ENCODE results near the gene TAF8. TPM values are rescaled to one million over a fixed set of nuclear protein-coding genes. Genes with fewer than 3 reads are reported as not detected.

The TAF8 gene
- total RNA-seq, 2 experiments from 2014 or later = 57.7 to 58.7 TPM

DNA sequence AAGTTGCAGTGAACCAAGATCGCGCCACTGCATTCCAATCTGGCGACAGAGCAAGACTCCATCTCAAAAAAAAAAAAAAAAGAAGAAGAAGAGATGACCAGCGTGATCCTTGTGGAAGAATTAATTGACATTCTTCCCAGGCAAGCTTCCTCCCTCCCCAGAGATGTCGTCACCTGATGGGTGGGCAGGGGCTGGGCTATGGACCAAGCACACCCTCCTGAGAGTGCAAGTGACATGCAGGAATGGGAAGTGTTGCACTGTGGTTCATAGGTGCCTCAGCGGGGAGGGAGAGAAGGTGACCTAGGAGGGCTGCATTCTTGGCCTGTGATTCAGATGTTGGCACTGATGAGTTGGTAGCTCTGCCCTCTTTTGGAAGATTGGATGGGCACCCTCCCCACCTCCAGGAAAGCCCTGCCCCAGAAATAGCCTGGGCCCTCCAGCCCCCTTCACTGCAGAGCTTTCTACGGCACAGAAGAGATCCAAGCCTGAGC lies 37.8 kb downstream of the TAF8 start:
- H3K4me1 Mint-ChIP-seq (ENCODE audit: low read depth) = no peaks in the 10 kb centered on the region
- no peaks in the 10 kb centered on the region for H3K27me3 Mint-ChIP-seq
- intact Hi-C loops (cut with micrococcal nuclease) = no loop called here
- no peak for DNase-seq
- CTCF ChIA-PET = interaction anchor here (8.8 kb wide), 1 partner anchor 16 kb away, joined by 72 read pairs; no protein-coding TSS in a partner anchor
- POLR2A ChIA-PET = interaction anchor here (0.6 to 1.6 kb wide), 2 partner anchors 10 to 111 kb away, joined by 3 to 4 read pairs; no protein-coding TSS in a partner anchor
- H3K4me3 Mint-ChIP-seq = no peak overlapping the region
- no peaks in the 10 kb centered on the region for H3K36me3 Mint-ChIP-seq
- no peak overlapping the region for H3K27ac Mint-ChIP-seq
- no peaks in the 10 kb centered on the region for H3K9me3 Mint-ChIP-seq

- Mint-ChIP-seq H3K4me3 (no peak overlapping the region), H3K27ac (no peak overlapping the region), H3K27me3 (no peaks in the 10 kb centered on the region), H3K36me3 (no peaks in the 10 kb centered on the region), H3K4me1 (ENCODE audit: low read depth) (no peaks in the 10 kb centered on the region), H3K9me3 (no peaks in the 10 kb centered on the region)
- intact Hi-C loops (cut with micrococcal nuclease) = no loop called here
- DNase-seq = no peak
- POLR2A ChIA-PET = no interaction called here
- CTCF ChIA-PET = interaction anchor here (8.8 kb wide), 1 partner anchor 13 kb away, joined by 72 read pairs; no protein-coding TSS in a partner anchor
Measured at GRCh38 chr6:42090819-42091717, 40.7 kb downstream of the TAF8 start.

GRCh38 chr6:42091718-42092023 lies 41.3 kb downstream of the TAF8 start:
- POLR2A ChIA-PET = no interaction called here

GRCh38 chr6:42093582-42094329 lies 43.4 kb downstream of the TAF8 start:
- POLR2A ChIA-PET = no interaction called here
- Mint-ChIP-seq H3K4me3 (no peak overlapping the region), H3K27me3 (no peaks in the 10 kb centered on the region), H3K9me3 (no peaks in the 10 kb centered on the region), H3K27ac (peak overlapping the region; percentile 33), H3K4me1 (ENCODE audit: low read depth) (peaks cover 14% of the 10 kb centered on the region), H3K36me3 (no peaks in the 10 kb centered on the region)
- no peak for DNase-seq
- intact Hi-C loops (cut with micrococcal nuclease) = no loop called here
- CTCF ChIA-PET = interaction anchor here (8.8 kb wide), 1 partner anchor 10 kb away, joined by 72 read pairs; no protein-coding TSS in a partner anchor

More at GRCh38 chr6:42091718-42092023, 41.3 kb downstream of the TAF8 start:
- Mint-ChIP-seq H3K4me1 (ENCODE audit: low read depth) (no peaks in the 10 kb centered on the region), H3K36me3 (no peaks in the 10 kb centered on the region), H3K27me3 (no peaks in the 10 kb centered on the region), H3K9me3 (no peaks in the 10 kb centered on the region), H3K4me3 (no peak overlapping the region), H3K27ac (no peak overlapping the region)
- intact Hi-C loops (cut with micrococcal nuclease) = no loop called here
- DNase-seq = no peak
- CTCF ChIA-PET = interaction anchor here (8.8 kb wide), 1 partner anchor 12 kb away, joined by 72 read pairs; no protein-coding TSS in a partner anchor

DNA sequence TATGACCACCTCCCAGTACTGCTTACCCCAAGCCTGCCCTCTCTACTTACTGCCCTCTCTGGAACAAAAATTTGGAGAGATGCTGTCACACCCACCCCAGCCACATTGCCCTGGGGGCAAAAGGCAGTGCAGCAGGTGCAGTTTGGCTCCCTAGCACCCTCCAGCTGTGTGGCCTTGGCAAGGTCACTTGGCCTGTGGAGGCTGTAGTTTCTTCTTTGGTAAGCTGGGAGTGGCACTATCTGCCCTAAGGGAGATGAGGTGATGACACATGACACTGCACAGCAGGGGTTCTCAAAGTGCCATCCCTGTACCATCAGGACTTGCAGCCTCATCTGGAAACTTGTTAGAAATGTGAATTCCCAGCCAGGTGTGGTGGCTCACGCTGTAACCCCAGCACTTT lies 44.8 kb downstream of the TAF8 start:
- Mint-ChIP-seq H3K9me3 (no peaks in the 10 kb centered on the region), H3K36me3 (no peaks in the 10 kb centered on the region)

GRCh38 chr6:42095776-42096541 lies 45.6 kb downstream of the TAF8 start:
- peaks cover 34% of the 10 kb centered on the region for H3K4me1 Mint-ChIP-seq (ENCODE audit: low read depth)
- POLR2A ChIA-PET = interaction anchor here (0.8 kb wide), 1 partner anchor 9 kb away, joined by 3 read pairs; no protein-coding TSS in a partner anchor

More for the DNA sequence above, 44.8 kb downstream of the TAF8 start:
- Mint-ChIP-seq H3K27me3 (no peaks in the 10 kb centered on the region), H3K27ac (no peak overlapping the region), H3K4me1 (ENCODE audit: low read depth) (peaks cover 28% of the 10 kb centered on the region), H3K4me3 (no peak overlapping the region)
- CTCF ChIA-PET = interaction anchor here (1.3 to 8.8 kb wide), 3 partner anchors 9 to 73 kb away, joined by 6 to 72 read pairs (median 13); no protein-coding TSS in a partner anchor
- DNase-seq = no peak
- POLR2A ChIA-PET = no interaction called here
- intact Hi-C loops (cut with micrococcal nuclease) = no loop called here

DNA sequence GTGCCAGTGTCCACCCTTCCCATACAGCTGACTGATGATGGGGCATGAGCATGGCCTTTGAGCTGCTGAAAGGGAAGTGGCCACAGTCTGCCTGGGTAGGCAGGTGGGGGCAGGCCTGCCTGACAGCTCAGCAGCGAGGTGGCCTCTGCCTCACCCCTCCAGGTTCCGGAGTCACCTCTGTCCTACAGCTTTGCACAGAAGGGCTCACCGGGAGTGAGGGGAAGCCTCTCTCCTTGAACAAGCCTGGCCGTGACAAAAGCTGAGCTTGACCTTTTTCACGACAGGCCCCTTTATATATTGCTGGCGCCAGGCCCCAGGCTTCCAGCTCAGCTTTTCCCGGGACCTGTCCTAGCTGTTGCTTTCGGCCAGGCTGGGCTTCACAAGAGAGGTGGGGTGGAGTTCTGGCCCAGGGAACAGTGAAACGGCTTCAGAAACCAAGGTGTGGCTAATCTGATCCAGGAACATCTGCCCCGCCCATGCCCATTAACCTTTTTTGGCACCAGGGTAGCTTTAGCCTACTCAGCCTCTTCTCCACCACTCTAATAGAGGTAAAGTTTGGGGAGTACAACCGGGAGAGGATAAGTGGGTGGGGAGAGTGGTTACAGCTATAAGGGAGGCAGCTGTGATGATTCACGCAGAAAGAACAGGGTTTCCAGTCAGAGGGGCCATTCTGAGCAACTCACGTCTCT lies 49.2 kb downstream of the TAF8 start:
- Mint-ChIP-seq H3K27me3 (no peaks in the 10 kb centered on the region), H3K36me3 (no peaks in the 10 kb centered on the region), H3K4me3 (peak overlapping the region; percentile 53), H3K4me1 (ENCODE audit: low read depth) (peaks cover 55% of the 10 kb centered on the region), H3K9me3 (no peaks in the 10 kb centered on the region), H3K27ac (peak overlapping the region; percentile 98)
- CTCF ChIA-PET = interaction anchor here (1.0 to 2.0 kb wide), 6 partner anchors 23 to 464 kb away, joined by 3 to 7 read pairs (median 3); partner anchors contain the start of genes TOMM6 and UBR2
- peak; percentile 70 for DNase-seq
- POLR2A ChIA-PET = interaction anchor here (0.8 kb wide), 1 partner anchor 103 kb away, joined by 3 read pairs; no protein-coding TSS in a partner anchor
- intact Hi-C loops (cut with micrococcal nuclease) = loop anchor here (1.0 to 5.0 kb wide), 4 partner anchors 24 to 463 kb away; partner anchors contain the start of genes TAF8 and UBR2

More at GRCh38 chr6:42095776-42096541, 45.6 kb downstream of the TAF8 start:
- no peaks in the 10 kb centered on the region for H3K9me3 Mint-ChIP-seq
- no peak overlapping the region for H3K27ac Mint-ChIP-seq
- H3K27me3 Mint-ChIP-seq = no peaks in the 10 kb centered on the region
- CTCF ChIA-PET = interaction anchor here (0.9 to 2.4 kb wide), 3 partner anchors 9 to 72 kb away, joined by 4 to 13 read pairs (median 6); no protein-coding TSS in a partner anchor
- DNase-seq = no peak
- no peaks in the 10 kb centered on the region for H3K36me3 Mint-ChIP-seq
- no peak overlapping the region for H3K4me3 Mint-ChIP-seq
- intact Hi-C loops (cut with micrococcal nuclease) = no loop called here

DNA sequence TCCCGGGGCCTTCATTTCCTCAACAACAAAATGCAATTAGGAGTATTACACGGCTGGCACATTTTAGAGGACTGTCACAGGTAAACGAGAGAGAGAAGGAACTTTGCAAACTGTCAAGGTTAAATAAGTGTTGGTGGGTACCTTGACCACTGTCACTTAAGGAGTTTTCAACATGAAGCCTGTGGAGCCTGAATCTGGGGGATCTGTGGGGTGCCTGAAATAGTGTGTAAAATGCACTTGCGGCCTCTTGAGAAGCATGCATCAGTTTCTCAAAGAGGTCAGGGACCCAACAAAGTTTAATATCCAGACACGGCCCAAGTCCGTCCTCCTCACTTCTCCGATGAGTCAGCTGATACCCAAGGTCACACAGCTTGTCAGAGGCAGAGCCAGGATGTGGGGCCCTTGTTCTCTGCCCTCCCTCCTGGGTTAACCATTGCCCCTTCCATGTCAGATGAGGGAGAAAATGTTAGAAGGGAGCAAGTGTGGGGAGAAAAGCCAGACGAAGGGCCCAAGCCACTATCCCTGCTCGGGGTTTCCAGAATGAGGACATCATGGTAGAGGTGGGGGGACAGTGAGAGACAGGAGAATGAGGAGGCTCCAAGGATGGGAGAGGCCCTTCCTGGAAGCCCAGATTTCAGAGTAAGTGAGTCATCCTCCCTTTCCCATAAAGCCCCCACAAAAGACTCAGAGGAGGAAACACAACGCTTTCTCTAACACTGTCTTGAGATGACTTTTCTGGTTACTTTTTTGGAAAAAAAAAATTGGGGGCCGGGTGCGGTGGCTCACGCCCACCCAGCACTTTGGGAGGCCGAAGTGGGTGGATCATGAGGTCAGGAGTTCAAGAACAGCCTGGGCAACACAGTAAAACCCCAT lies 49.9 kb downstream of the TAF8 start:
- Mint-ChIP-seq H3K4me1 (ENCODE audit: low read depth) (peaks cover 55% of the 10 kb centered on the region), H3K9me3 (no peaks in the 10 kb centered on the region), H3K27ac (peak overlapping the region; percentile 98), H3K4me3 (peak overlapping the region; percentile 53), H3K27me3 (no peaks in the 10 kb centered on the region), H3K36me3 (no peaks in the 10 kb centered on the region)
- ChIA-PET CTCF (interaction anchor here (1.0 to 2.0 kb wide), 8 partner anchors 24 to 463 kb away, joined by 3 to 7 read pairs (median 3); partner anchors contain the start of genes TOMM6 and UBR2), POLR2A (interaction anchor here (0.7 kb wide), 1 partner anchor 22 kb away, joined by 3 read pairs; no protein-coding TSS in a partner anchor)
- intact Hi-C loops (cut with micrococcal nuclease) = loop anchor here (2.0 to 5.0 kb wide), 2 partner anchors 67 to 462 kb away; partner anchors contain the start of gene UBR2
- DNase-seq = peak; percentile 68

DNA sequence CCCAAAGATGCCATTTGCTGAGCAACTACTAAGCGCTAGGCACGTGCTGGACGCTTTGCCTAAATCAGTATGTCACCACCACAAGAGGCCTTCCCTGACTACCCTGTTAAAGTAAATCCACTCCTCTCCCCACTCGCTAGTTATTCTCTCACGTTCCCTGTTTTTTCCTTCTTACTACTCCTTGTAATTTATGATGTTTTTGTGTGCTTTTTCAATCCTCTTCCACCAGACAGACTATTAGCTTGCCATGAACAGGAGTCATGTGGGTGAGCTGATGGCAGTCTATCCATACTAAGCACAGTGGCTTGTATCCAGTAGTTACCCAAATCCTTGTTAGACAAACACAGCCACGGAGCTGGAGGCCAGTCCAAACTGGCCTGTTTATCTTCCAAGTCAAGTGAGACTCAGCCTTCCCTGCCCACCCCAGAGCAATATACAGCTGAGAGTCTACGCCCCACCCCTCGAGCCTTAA lies 50.9 kb downstream of the TAF8 start:
- intact Hi-C loops (cut with micrococcal nuclease) = loop anchor here (2.0 to 5.0 kb wide), 2 partner anchors 66 to 461 kb away; partner anchors contain the start of gene UBR2
- H3K9me3 Mint-ChIP-seq = no peaks in the 10 kb centered on the region
- ChIA-PET CTCF (interaction anchor here (0.7 to 2.0 kb wide), 6 partner anchors 26 to 447 kb away, joined by 3 to 7 read pairs (median 4); no protein-coding TSS in a partner anchor), POLR2A (interaction anchor here (0.7 kb wide), 1 partner anchor 21 kb away, joined by 3 read pairs; no protein-coding TSS in a partner anchor)
- H3K4me1 Mint-ChIP-seq (ENCODE audit: low read depth) = peaks cover 55% of the 10 kb centered on the region
- H3K36me3 Mint-ChIP-seq = no peaks in the 10 kb centered on the region
- DNase-seq = no peak
- no peak overlapping the region for H3K4me3 Mint-ChIP-seq
- peak overlapping the region; percentile 67 for H3K27ac Mint-ChIP-seq
- H3K27me3 Mint-ChIP-seq = peaks cover 4% of the 10 kb centered on the region

GRCh38 chr6:42103216-42103615 lies 52.9 kb downstream of the TAF8 start:
- no peaks in the 10 kb centered on the region for H3K9me3 Mint-ChIP-seq
- peaks cover 46% of the 10 kb centered on the region for H3K4me1 Mint-ChIP-seq (ENCODE audit: low read depth)

More at GRCh38 chr6:42103216-42103615, 52.9 kb downstream of the TAF8 start:
- intact Hi-C loops (cut with micrococcal nuclease) = loop anchor here (5.0 kb wide), 1 partner anchor 459 kb away; the partner anchor contains the start of gene UBR2
- ChIA-PET CTCF (interaction anchor here (0.9 to 3.5 kb wide), 22 partner anchors 12 to 589 kb away, joined by 3 to 91 read pairs (median 6); partner anchors contain the start of gene TAF8), POLR2A (no interaction called here)
- H3K36me3 Mint-ChIP-seq = no peaks in the 10 kb centered on the region
- H3K4me3 Mint-ChIP-seq = peak overlapping the region; percentile 65
- peaks cover 6% of the 10 kb centered on the region for H3K27me3 Mint-ChIP-seq
- no peak overlapping the region for H3K27ac Mint-ChIP-seq
- no peak for DNase-seq

Measured in activated CD4-positive, alpha-beta memory T cell treated with anti-CD3 and anti-CD28 coated beads for 36 hours (primary cell).